HCT116 (cell line): Measurements from ENCODE around the gene MRPL41.
"Not testable (repeated sequence)": the region's sequence is repeated elsewhere in the genome, so short reads cannot be mapped to it uniquely, and the experiment has no call there.

Experiments used
- MAX ChIP-seq: IDR thresholded peaks from 2 replicates; pipeline ENCODE4 v1.6.1; 2012
- ZFX ChIP-seq: fragments of 450-650 bp; IDR thresholded peaks from 2 replicates; pipeline ENCODE4 v1.6.1; 2017

GRCh38 chr9:137511126-137511525 is 40.6 kb upstream of the MRPL41 start:
- TF ChIP-seq ZFX, MAX: not testable (repeated sequence)
